ENCODE data around the gene CDC42BPB. TPM values are rescaled to one million over a fixed set of nuclear protein-coding genes. Genes with fewer than 3 reads are reported as not detected.

The CDC42BPB gene
- total RNA-seq, 1 experiment from 2014 or later, result 96.9 TPM

- Mint-ChIP-seq H3K36me3 (peaks cover 73% of the 10 kb centered on the region), H3K27ac (no peak overlapping the region), H3K4me3 (no peak overlapping the region), H3K9me3 (peaks cover 20% of the 10 kb centered on the region), H3K27me3 (ENCODE audit: low read depth) (no peaks in the 10 kb centered on the region), H3K4me1 (0 out of 2 replicates have a peak, but pooled peaks cover 4% of the 10 kb centered on the region)
- ATAC-seq (no peak), DNase-seq (ENCODE audit: low spot score) (no peak)
- ChIA-PET CTCF (no interaction called here), POLR2A (no interaction called here)
- no peak for TF ChIP-seq EMX1 (CRISPR knock-in tag; IDR thresholded peaks at IDR 0.05)
- TF ChIP-seq FOXP4 (CRISPR knock-in tag; IDR thresholded peaks at IDR 0.05), result no peak
- TF ChIP-seq ETV6 (CRISPR knock-in tag; IDR thresholded peaks at IDR 0.05), result no peak
- no peak for TF ChIP-seq PRDM15 (CRISPR knock-in tag; IDR thresholded peaks at IDR 0.05)
- no peak for TF ChIP-seq TEAD1 (CRISPR knock-in tag; IDR thresholded peaks at IDR 0.05)
- no peak for TF ChIP-seq ZNF532 (CRISPR knock-in tag; IDR thresholded peaks at IDR 0.05; ENCODE audit: borderline replicate concordance)
- no peak for TF ChIP-seq ZNF281 (CRISPR knock-in tag; IDR thresholded peaks at IDR 0.05)
- no peak for TF ChIP-seq ZNF416 (CRISPR knock-in tag; IDR thresholded peaks at IDR 0.05)
- TF ChIP-seq ZNF425 (CRISPR knock-in tag; conservative IDR thresholded peaks at IDR 0.05), result no peak
- no peak for TF ChIP-seq STAT6 (CRISPR knock-in tag; conservative IDR thresholded peaks at IDR 0.05; ENCODE audit: low read depth)
- TF ChIP-seq USF1 (CRISPR knock-in tag; IDR thresholded peaks at IDR 0.05), result no peak
- TF ChIP-seq ZMAT4 (CRISPR knock-in tag; IDR thresholded peaks at IDR 0.05), result no peak
- TF ChIP-seq PRRX2 (CRISPR knock-in tag; IDR thresholded peaks at IDR 0.05), result no peak
- TF ChIP-seq SMAD3 (CRISPR knock-in tag; IDR thresholded peaks at IDR 0.05; ENCODE audit: borderline replicate concordance), result no peak
- TF ChIP-seq KAT7 (CRISPR knock-in tag; IDR thresholded peaks at IDR 0.05; ENCODE audit: borderline replicate concordance), result no peak
- TF ChIP-seq ZNF396 (CRISPR knock-in tag; IDR thresholded peaks at IDR 0.05; ENCODE audit: borderline replicate concordance), result no peak
- TF ChIP-seq ESRRA (CRISPR knock-in tag; IDR thresholded peaks at IDR 0.05; ENCODE audit: borderline replicate concordance), result no peak
These were observed 72.8 kb downstream of the CDC42BPB start for GRCh38 chr14:102984336-102985102.

Data from WTC11 (cell line).